IPS-11a (cell line): ENCODE data around the gene CDC42BPG.

Source experiments
- H3K4me3 ChIP-seq: one replicate; pipeline ENCODE4 v1.5.1; 2013; ENCODE audit warnings: low read depth, low read length, control low read depth

CDC42BPG gene

DNA sequence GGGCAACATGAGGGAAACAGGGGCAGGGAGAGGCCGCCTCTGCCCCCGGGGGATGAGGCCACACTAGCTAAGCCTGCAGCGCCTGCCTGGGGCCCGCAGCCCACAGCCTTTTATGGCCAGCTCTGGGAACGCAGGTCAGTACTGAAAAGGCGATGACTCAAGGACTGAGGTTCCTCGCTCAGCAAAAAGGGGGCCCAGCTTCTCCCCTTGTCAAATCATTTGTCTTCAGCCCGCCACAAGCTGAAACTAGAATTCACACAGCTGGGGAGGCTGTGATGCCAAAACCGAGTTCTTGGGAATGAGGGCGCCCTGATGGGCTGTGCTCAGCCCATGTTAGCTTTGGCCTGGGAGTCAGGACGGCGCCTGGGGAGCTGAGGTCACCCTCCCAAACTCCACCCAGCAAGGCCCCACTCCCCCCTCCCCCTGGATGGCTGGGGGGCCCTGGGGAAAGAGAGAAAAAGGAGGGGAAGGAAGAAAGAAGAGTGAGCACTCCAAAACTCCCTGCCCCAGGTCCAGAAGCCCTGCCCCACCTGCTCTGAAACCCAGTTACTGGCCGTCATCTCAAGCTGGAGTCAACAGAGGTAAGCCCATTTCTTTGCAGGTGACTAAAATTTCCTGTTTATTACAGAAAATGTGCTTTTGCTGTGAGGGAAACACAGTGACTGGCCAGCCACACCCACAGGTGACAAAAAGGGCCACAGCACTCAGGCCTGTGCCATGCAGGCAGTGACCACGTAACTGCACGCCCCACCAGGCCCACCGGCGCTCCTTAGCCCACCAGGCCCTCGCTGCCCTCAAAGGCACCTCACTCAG, 20.2 kb upstream of the CDC42BPG start:
- H3K4me3 ChIP-seq, result no peak overlapping the region

DNA sequence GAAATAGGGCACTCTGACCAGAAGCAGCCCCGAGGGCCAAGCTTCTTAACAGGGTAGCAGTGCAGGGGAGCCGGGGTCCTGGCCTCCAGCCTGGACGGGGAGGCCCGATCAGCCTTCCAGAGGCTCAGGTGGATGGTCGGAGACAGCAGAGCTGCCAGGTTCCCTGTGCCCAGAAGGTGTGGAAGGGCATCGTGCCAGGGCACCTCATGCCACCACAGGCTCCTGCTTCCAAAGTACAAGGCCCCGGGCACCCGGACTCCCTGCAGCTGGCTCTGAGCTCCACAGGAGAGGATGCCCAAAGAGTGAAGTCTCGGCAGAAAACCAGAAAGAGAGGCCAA, 19.7 kb upstream of the CDC42BPG start:
- H3K4me3 ChIP-seq, result no peak overlapping the region

GRCh38 chr11:64863391-64864060, 19.1 kb upstream of the CDC42BPG start:
- H3K4me3 ChIP-seq, result no peak overlapping the region

DNA sequence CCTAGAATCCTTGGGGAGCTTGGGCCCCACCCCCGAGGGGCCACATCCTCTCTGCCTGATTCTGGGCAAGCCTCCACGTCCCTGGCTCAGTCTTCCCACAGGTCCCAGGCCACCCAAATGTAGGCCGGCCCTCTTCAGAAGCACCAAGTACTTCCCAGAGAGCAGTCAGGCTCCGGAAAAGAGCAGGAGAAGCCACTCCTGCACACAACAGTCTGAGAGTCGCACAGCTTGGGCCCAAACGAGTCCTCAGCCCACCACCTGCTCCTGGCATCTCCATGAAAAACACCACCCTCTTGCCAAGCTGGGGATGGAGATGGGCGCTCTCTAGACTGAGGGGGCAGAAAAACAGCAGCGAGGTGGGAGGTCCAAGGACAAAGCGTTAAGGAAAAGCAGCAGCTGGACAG, 18.5 kb upstream of the CDC42BPG start:
- no peak overlapping the region for H3K4me3 ChIP-seq

DNA sequence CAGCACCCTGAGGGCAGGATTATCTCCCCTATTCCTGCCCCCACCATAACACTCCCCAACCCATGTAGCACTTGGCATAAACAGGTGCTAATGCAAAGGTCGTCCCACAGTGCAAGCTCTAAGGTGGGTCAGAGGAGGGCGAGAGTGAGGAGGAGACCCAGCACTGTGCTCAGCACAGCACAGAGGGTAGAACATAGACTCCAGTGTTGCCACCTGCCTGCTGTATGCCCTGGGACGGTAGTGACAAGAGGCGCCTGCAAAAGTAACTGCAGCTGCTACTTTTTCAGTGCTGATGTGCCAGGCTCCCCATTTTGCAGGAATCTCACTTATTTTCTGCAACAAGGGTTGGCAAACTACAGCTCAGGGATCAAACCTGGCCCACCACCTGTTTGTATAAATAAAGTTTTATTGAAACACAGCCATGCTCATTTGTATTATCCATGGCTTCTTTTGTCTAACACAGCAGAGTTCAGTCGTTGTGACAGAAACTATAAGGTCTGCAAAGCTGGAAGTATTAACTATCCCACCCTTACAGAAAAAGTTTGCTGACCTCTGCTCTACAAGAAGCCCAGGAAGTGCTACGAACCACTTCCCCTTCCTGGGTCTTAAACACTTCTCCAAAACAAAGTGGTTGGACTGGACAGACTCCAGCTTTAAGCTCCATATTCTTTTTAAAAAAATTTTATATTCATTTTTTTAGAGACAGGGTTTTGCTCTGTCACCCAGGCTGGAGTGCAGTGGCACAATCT, 16.9 kb upstream of the CDC42BPG start:
- H3K4me3 ChIP-seq, result no peak overlapping the region

GRCh38 chr11:64859542-64860414, 15.3 kb upstream of the CDC42BPG start:
- no peak overlapping the region for H3K4me3 ChIP-seq

GRCh38 chr11:64858467-64859263, 14.2 kb upstream of the CDC42BPG start:
- H3K4me3 ChIP-seq, result no peak overlapping the region

DNA sequence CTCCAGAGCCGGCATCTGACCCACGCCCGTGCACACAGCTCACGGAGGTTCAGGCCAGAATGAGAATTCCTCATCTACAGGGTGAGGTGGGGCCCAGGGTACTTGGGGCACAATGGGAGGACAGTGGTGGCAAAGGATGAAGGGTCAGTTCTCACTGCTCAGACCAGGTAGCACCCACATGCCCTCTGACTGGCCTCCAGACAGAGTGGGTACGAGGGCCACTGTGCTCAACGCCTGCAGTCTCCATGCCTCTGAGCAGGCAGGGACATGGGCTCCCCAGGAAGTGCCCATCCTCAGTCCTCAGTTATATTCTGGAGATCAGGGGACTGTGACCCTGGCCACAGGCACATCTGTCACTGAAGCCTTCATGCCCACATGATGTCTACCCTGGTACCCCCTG, 13.0 kb upstream of the CDC42BPG start:
- no peak overlapping the region for H3K4me3 ChIP-seq

- no peak overlapping the region for H3K4me3 ChIP-seq
These were observed 12.2 kb upstream of the CDC42BPG start for GRCh38 chr11:64856382-64857227.

- no peak overlapping the region for H3K4me3 ChIP-seq
These were observed 11.3 kb upstream of the CDC42BPG start for GRCh38 chr11:64855596-64856304.

DNA sequence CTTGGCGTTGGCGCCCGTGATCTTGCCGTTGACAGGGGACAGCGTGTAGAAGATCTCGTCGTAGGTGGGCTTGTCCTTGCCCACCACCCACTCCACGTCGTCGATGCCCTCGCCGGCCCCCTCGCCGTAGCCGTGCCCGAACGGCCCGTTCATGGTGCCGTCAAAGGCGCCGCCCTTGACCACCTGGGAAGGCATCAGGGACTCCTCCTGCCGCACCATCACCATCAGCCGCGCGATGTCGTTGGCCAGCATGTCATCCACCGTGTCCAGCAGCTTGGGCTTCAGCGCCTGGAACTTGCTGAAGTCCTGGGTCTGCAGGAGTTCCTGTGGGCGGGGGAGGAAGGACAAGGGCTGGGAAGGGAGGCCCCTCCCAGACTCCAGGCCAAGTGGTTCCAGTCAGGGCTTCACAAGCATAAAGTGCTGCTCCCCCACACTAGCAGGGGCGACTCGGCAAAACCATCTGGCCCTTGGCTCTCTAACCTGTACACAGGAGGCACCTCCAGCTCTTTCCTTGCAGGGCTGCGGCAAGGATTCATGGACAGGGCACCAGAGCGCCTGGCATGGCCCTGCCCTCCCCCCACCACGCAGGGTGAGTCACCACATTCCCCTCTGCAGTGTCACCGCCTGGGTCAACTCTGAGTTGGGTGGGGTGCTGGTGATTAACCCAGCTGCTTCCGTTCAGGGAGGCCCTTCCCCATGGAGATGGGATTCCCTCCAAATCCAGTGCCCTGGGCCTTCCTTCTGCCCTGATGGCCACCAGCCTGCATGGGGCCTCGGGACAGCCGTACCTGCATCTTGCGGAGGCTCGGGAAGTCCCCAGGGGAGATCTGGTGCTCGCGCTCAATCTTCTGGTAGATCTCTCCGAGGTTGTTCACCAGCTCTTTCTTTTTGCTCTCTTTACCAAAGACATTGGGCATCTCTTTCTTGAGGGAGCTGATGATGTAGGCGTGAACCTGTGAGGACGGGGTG, 10.4 kb upstream of the CDC42BPG start:
- no peak overlapping the region for H3K4me3 ChIP-seq

DNA sequence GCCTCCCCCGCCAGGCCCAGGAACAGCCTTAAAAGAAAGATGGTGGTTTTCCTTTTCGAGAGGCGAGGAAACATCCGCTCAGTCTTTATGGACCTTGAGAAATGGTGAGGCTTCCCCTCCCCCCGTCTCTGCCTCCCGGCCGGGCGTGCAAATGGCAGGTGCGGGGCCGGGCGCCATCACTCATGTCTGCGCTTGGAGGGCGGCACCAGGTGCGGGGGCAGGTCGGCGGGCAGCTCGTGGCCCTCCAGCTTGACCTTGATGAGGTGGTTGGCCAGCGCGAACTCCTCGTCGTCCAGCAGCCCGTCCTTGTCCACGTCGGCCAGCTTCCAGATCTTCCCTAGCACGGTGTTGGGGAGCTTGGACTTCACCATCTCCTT, 9.7 kb upstream of the CDC42BPG start:
- H3K4me3 ChIP-seq, result no peak overlapping the region

GRCh38 chr11:64853709-64854108, 9.3 kb upstream of the CDC42BPG start:
- no peak overlapping the region for H3K4me3 ChIP-seq

DNA sequence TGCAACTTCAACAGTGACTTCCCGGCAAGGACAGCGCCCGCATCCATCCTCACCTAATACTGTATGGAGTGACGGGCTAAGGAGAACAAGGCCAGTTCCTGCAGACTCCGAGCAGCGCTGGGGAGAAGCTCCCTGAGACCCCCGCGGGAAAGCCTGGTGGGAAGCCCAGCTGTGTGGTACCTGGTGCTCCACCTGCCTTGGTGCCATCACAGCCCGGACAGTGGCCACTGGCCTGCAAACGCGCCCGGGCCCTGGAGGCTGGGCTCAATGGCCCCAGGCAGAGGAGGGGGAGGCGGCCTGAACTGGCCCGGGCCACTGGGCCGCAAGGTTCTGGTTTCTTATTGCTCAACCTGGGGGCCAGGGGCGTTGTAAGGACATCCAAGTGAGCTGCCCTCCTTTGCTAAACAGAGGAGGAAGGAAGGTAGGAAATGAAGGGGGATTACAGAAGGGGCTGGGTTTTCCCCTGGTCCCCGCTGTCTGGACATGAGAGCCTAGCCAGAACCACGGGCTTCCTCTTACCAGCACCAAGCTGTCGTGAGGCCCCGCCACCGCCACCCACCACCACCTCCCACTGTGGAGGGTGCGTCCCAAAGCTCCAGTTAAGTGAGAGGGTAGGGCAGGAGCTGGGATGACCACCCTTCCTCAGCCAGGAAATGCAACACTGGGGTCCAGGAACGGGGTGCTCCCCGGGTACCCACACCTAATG, 8.5 kb upstream of the CDC42BPG start:
- H3K4me3 ChIP-seq, result no peak overlapping the region

GRCh38 chr11:64851831-64852351, 7.4 kb upstream of the CDC42BPG start:
- H3K4me3 ChIP-seq, result no peak overlapping the region

- H3K4me3 ChIP-seq, result no peak overlapping the region
These were observed 6.6 kb upstream of the CDC42BPG start for GRCh38 chr11:64850979-64851567.
